ACHN (cell line): ENCODE results near the gene HOXA11.
A peak's percentile ranks its signal among the peaks of the same experiment; 100 is the strongest.

Source experiments
- DNase-seq: peaks from one replicate; pipeline ENCODE4 v3.0.0-alpha.2; 2015
- in situ Hi-C: cut with HindIII; loops from 2 replicates; pipeline ENCODE4 v1.10.0; 2017; ENCODE audit warnings: low sequenced_read_pairs, low pct_ligation_motif_present, low pct_unique_long_range_greater_than_20kb

HOXA11 gene

DNA sequence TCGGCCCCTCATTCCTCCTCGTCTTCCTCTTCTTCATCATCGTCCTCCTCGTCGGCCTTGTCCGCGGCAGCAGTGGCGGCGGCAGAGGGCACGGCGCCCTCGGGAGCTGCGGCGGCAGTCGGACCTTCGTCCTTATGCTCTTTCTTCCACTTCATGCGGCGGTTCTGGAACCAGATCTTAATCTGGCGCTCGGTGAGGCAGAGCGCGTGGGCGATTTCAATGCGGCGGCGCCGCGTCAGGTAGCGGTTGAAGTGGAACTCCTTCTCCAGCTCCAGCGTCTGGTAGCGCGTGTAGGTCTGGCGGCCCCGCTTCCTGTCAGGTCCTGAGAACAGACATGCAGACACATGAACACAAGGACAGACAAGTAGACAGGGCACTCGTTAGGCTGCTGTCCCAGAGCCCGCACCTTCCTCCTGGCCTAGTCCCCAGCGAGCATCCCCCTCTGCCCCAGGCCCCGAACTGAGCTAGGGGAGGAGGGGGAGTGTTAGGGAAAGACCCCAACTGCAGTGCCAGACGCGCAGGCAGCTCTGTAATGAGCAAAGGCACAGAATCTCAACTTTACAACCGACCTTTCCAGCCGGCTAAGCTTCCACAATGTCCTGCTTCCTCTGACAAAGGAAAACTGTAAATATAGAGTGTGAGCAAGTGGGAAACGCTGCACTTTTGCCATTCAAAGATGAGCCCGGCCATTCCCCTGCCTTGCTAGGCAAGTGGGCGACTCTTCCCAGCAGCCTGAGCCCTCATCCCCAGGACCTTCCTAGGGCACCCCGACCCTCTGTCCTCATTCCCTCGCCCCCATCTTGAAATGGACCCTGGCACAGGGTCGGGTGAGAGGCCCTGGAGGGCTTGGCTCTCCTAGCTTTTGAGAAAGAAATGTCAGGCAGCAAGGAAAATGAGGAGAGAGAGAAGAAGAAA lies 29.9 kb downstream of the HOXA11 start:
- peak; percentile 57 for DNase-seq
- in situ Hi-C loops: no loop called here

DNA sequence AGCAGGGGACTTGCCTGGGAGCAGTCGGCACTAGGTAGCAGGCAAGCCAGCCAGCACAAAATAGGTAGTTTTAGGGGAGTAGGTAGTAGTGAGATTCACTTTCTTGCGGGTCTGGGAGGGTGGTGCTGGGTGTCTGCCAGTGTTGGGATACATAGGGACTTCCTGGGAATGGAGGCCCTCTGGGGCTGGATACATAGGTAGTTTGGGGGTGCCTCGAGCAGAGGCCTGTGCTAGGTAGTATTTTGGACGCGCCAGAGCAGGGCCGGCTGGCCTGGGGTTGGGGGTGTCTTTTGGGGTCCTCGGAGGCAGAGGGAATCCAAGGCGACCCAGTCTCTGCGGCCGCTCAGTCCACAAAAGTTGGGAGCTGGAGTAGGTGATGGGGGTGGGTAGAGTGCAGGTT lies 30.7 kb downstream of the HOXA11 start:
- in situ Hi-C loops: no loop called here
- DNase-seq: no peak

DNA sequence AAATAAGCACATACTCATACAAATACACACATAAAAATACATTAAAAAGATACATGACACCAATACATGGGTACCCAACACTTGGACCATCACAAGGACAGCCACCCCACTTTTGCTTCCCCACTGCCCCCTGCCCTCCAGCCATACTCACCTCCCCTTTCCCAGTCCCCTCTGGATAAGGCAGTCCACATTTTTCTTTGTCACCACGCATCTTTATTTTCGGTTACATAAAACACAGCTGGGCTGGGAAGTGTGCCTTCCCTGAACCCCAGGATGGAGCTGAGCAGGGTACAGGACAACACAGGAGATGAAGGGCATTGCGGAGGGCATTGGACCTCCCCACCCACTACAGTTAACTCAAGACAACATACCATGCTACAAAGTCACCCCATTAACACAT lies 31.5 kb downstream of the HOXA11 start:
- no peak for DNase-seq
- in situ Hi-C loops: no loop called here

DNA sequence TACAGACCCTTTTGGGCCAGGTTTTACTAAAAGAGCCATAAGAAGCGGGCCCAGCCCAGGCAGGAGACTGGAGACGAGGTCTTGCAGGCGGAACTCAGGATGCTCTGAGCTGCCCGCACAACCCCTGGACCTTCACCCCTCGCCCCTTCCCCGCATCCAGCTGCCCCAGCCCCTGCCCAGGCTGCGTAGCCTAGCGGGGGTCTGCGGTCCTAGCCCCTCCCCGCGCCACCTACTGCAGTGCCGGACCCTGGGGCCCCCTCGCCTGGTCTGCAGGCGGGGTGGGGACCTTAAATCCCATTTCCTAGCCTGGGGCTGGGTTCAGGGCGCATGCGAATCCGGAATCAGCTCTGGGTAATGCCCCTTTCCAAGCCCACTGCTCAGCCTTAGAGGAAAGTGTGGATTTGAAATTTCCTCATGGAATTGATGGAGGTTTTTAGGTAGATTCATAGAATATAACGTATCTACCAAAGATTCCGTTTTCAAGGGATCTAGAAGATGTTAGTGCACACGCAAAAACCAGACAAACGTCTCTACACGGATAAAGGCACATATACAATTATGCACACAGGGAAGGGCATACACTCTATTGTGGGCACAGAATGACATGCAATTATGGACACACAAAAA lies 32.1 kb downstream of the HOXA11 start:
- in situ Hi-C loops: no loop called here
- DNase-seq: no peak

DNA sequence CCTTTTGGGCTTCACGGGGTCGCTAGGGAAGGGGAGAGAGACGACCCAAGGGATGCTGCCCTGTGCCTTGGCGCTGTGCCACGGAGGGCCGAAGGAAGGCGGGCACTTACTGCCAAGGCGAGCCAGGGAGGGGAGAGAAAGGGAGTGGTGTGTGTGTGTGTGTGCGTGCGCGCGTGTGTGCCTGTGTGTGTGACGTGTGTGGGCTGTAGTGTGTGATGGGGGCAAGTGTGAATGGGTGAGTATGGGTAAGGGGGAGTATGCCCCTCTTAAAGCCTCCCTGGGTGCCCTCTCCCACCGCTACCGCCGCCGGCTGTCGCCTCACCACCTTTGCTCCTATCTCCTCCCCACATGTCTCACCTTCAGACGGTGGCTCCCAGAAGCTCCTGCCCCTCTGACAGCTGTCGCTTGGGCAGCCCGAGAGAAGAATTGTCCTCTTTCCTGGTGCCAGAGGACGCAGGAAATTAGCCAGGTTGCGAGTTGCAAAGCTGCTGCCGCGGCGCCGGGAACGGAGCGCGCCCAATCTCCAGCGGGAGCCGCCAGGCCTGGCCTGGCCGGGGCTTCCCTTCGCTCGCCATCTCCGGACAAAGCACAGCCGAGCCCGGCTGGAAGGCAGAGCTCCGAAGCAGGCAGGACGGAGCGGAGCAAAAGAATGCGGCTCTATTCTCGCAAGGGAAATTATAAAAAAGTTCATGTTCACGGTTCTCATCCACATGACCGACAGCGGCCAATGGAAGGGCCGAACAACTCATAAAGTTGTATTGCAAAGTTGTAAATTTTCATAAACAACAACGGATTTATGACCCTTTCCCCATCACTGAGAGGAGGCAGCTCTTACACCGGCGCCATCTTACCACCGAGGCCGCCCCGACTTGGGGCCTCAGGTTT lies 32.9 kb downstream of the HOXA11 start, which contains the start of gene HOXA3:
HOXA3 (minus strand) TSS at position 653 of the 885 bp plus-strand sequence. CDS start 41,943 bp downstream, outside the sequence.
- in situ Hi-C loops: no loop called here
- peak; percentile 69 for DNase-seq

DNA sequence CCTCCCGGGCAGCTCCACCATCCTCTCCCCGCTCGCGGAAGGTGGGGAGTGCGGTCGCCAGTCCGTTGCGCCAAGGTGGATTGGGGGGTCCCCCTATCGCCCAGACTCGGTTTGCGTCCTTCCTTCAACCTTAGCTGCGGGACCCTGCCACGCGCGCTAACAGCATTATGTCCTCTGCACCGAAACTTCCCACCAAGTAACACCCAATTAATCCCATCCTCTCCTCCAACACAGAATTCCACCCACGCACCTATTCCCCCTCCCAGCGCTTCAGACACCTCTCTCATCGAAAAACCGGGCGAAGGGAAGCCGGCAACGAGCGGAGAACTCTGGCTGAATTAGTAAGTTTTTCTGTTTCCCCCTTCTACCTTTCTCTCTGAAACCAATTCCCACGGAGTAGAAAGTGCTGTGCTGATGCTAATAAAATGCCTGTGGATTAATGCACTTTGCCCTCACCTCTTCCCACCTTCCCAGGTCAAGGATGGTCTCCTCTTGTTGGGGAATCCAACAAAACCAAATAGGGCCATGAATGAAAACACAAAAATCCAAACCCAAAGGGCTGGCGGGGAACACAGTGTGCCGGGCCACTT lies 33.6 kb downstream of the HOXA11 start:
- in situ Hi-C loops: no loop called here

DNA sequence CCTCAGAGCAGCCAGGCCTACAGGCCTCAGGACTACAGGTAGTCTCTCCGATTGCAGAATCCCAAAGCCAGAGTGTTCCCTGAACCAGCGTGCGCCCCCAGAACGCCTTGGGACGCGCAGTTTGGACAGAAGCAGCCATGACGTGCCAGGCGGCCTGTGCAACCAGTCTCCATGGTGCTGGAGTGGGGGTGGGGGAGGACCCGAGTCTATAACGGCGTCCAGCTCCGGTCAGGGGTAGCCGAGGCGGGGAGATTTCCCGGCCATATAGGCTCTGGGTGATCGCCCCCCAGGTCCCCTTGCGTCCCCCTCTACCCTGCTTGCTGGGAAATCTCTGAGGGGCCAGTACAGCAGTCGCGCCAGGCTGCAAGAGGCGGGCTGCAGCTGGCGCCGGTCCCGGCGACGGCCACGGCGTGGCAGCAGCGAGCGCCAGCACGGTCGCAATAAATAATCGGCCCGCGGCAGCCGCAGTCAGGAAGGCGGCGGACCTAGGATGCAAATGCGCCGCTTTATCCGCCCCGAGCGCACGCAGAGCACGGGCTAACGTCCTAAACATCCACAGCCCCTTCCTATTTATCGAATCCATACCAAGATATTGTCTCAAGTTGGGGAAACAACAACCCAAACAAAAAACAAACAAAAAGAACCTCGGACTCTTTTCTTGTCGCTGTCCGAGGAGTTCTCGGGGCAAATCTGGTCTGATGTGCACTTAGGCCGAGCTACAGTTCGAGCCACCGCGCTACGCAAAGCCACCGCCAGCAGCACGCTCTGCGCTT lies 34.3 kb downstream of the HOXA11 start:
- in situ Hi-C loops: no loop called here
- DNase-seq: peak; percentile 93

More for the DNA sequence above, 33.6 kb downstream of the HOXA11 start:
- DNase-seq: peak; percentile 24

DNA sequence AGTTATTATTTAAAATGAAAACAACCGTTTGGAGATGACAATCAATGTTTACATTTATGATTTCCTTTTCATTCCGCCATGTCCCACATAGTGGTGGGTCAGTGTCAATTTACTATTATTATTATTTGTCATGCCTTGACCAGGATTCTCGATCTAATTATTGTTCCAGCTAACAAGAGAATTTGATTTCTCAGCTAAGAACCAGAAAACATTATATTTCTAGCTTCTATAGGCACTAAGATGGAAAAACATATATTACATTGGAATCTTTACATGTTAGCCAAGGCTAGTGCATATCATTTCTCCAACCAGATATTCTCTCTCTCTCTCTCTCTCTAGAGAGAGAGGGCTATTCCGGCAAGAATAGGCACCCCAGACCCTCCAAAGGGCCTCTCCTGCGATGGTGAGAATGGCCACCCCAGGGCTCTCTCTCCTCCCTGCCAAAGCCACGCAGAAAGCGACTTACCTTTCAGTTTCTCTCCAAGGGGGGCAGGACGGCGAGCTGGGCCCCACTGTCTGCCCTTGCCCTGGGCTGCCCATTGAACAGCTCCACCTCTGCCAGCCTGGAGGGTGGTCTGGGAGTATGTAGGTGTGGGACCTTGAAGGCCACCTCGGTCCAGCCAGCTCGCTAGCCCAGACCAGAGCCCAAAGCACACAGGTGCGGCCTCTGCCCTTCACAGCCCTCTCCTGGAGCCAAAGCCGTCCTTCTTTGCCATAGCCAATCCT lies 35.0 kb downstream of the HOXA11 start:
- peak; percentile 53 for DNase-seq
- in situ Hi-C loops: no loop called here

DNA sequence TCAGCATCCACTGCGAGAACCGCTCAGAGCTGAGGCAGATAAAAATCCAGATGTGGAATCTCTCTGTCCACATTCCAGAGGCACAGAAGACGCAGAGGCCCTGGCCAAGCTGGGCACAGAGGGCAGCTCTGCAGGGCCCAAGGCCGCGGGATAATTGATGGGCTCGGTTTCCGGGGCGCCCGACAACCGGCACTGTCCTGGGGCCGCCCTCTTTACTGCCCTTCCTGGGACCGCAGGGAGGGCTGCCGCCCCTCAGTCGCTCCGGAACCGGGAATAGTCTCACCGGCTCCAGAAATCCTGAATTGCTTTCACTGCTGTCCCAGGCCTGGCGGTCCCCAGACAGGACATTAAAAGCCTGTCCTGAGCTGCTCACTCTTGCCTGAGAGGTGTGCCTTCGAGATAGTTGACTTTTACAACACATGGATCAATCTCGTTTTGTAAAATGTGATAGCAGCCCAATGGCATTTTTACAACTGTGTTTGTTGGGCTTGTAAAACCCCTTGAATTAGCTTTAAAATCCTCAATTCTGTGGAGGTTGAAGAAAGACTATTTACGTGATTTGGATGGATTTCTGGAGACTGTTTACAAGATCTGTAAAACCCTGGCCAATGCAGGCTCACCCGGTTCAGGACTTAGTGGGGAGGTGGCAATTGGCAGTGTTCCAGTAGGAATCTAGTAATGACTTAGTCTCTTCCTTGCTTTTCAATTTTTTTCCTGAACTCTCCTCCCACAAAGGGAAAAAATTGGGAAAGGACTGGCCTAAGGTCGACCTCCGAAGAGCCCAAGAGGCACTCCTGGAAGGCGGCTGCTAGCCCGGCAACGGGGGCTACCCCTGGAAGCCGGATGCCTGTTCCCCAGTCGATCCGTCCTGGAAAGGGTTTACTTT lies 36.0 kb downstream of the HOXA11 start:
- in situ Hi-C loops: no loop called here
- peak; percentile 40 for DNase-seq

DNA sequence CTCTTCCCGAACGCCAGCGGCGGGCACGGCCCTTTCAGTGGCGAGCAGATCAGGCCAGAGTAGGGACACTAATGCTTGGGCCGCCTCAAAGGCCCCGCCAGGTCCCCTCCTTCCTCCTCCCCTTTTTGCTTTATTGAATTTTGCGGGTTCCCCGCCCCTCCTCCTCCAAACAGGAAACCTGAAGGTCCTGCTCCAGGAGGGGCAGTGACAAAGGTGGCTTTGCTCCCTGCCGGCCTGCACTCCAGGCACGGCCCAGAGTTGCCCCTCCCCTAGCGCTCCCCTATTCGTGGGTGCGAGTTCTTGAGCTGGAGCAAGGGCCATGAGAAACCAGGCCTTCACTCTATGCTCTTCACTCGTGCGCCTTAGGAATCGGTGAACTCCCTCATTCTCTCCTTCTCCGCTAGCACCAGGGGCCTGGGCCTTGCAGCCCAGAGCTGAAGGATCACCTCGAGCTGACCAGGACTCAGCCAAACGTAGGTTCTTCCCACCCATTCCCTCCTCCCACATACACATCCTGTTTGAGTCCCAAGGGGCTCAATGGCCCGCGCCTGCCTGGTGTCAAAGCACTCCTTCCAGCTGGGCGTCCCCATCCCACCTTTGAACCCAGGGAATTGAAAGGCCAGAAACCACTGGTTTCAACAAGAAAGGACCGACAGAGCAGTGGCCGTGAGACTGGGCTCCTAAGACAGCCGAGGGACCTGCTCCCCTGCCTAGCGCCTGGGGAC lies 36.8 kb downstream of the HOXA11 start:
- in situ Hi-C loops: no loop called here
- DNase-seq: peak; percentile 52

DNA sequence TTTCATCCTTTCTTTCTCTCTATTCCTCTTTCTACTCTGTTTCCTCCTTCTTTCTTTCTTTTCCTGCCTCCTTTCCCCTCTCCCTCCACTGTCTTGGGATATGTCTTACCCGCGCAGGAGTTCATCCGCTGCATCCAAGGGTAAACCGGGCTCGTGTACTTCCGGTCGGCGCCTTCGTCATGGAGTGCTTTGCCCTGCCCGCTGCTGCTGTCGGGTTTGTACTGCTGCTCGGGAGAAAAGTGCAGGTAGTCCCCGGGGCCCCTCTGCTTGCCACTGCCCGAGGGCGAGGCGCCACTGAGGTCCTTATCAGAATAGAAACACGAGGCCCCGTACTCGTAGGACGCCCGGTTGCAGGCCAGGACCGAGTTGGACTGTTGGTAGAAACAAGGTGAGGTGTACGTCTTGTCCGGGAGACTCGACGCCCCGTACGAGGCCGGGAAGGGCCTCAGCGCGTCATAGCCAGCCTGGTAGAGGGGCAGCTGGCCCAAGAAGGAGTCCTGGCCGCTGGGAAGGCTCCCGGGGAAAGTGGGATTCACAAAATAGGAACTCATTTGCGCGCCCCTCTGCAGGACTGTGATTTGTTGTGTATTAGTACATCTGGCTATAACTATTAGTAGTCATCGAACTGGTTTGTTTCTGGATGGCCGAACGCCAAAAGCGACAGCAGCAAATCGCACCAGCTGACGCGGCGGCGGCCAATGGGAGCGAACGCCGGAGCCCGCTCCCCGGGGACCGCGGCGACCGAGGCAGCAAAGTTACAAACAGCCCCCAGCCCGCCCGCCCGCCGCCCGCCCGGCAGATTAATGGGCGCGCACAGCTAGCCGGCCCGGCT lies 37.6 kb downstream of the HOXA11 start, which contains the start of gene HOXA6:
HOXA6 (minus strand) TSS at position 576 of the 832 bp plus-strand sequence; CDS start at position 551, 25 bp downstream.
- in situ Hi-C loops: no loop called here
- DNase-seq: no peak

DNA sequence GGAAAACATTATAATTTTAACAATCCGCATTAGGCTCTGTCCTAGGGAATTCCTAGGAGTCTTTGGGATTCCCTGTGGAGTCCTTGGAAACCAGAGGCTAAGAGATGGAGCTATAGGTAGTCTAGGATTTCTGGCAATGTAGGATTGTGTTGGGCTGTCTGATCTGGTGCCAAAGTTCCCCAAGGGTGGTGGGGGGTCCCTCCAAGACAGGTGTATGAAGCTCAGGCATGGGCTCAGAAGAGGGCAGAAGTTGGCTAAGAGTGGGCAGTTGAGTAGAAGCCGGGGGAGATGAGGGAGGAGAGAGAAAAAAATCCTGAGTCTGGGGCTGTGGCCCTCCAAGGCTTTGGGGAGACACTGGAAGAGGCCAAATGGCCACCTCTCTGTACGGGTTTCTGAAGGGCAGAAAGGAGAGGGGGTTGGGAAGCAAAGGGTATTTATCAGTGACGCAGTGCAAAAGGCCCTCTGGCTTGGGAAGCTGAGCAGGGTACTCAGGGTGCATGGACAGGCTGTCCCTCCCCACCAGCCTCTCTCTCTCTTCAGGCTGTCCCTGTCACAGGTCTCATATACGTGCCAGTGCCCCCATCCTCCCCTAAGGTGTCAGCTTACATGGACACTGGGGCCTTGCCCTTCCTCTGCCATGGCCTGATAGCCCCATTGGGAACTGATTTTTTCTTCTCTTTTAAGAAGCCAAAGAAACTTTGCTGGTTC lies 38.4 kb downstream of the HOXA11 start:
- in situ Hi-C loops: no loop called here
- no peak for DNase-seq

DNA sequence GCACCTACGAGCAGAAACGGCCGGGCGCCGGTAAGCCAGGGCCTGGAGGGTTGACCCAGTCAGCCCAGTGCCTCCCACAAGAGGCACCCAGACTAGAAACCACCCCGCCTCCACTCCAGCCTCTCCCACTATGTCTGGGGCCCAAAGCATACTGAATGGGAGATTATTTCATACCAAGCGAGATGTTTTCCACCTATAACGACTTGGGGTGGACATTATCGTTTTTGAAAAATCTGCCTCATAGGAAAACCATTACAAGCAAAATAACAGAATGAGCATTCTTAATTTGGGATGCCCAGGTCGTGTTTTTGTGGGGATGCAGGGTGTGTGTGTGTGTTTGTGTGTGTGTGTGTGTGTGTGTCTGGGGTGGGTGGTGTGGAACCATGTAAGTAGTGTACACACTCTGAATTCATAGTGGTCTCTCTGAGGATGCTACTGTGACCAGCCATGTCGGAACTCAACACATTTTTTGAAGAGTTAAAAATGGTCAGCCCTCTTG lies 39.1 kb downstream of the HOXA11 start:
- DNase-seq: no peak
- in situ Hi-C loops: no loop called here
